ENCODE measurements around the gene USP5.

USP5 gene

GRCh38 chr12:6826734-6827436 is 25.1 kb upstream of the USP5 start:
- DNase-seq = no peak

GRCh38 chr12:6827437-6827911 is 24.5 kb upstream of the USP5 start:
- peak in 2 of 4 experiments; percentile 14 to 21 for DNase-seq

DNA sequence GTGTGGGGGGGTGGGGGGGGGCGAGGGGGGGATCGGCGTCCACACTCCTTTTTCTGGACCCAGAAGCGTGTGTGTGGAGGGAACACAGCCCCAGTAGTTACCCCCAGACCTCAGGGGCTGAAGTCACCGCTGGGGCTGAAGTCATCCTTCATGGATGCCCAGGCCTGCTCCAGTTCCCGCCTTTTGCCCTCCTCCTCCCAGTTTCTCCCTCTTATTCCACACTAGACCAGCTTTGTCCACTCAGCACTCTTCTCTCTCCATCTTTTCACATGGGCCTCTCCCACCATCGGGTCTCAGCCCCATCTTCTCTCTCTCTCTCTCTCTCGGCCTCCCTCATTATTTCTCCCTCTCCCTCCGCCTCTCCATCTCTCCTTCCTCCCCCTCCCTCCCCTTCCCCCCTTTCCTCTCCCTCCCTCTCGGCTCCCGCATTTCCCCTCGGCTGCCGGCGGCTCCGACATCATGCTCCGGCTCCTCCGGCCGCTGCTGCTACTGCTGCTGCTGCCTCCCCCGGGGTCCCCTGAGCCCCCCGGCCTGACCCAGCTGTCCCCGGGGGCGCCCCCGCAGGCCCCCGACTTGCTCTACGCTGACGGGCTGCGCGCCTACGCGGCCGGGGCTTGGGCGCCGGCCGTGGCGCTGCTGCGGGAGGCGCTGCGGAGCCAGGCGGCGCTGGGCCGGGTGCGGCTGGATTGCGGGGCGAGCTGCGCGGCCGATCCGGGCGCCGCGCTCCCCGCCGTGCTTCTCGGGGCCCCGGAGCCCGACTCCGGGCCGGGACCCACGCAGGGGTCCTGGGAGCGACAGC is 23.8 kb upstream of the USP5 start, which contains the start of gene P3H3:
Gene P3H3, plus strand, starts transcription at position 426 of the 799 bp plus-strand sequence. Its CDS starts 34 bp downstream, at position 460.
- peak in 1 of 4 experiments; percentile 51 for DNase-seq

GRCh38 chr12:6828781-6829535 is 23.0 kb upstream of the USP5 start:
- DNase-seq = peak in 1 of 4 experiments; percentile 51

DNA sequence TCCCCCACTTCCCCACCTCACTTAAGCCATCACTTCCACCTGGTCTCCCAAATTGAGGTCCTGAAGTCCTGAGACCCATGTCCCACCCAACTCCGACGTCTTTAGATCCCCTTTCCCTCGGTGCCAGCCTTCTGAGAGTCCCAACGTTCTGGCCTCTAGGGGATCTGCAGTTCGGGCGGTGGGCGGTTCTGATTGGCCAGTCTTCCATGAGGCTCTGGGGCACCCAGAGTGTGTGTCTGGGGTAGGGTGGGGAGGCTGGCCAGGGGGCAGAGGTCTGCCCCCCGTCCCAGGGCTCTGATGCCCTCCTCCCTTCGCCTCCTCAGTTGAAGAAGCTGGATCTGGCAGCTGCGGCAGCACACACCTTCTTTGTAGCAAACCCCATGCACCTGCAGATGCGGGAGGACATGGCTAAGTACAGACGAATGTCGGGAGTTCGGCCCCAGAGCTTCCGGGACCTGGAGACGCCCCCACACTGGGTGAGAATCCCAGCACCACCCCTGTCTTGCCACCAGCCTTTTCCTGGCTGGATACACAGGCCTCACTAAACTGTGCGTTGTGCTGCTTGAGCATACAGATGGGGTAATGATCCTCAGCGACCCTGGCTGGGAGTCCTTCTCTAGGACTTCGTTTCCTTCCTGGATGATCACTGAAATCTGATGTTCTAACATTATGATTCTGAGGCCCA is 22.3 kb upstream of the USP5 start:
- DNase-seq = no peak

DNA sequence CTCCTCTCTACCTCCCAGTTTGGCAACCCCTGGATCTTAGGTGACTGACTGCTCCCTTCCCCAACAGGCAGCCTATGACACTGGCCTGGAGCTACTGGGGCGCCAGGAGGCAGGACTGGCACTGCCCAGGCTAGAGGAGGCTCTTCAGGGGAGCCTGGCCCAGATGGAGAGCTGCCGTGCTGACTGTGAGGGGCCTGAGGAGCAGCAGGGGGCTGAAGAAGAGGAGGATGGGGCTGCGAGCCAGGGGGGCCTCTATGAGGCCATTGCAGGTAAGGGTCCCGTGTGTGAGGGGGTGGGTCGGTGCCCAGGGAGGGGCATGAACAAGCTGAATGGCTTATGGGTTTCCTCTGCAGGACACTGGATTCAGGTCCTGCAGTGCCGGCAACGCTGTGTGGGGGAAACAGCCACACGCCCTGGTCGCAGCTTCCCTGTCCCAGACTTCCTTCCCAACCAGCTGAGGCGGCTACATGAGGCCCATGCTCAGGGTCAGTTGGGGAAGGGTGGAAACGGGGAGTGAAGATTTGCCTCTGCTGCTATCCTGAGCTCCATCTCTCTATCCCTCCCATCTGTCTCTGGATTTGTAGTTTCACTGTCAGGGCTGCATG is 21.6 kb upstream of the USP5 start:
- no peak for DNase-seq

DNA sequence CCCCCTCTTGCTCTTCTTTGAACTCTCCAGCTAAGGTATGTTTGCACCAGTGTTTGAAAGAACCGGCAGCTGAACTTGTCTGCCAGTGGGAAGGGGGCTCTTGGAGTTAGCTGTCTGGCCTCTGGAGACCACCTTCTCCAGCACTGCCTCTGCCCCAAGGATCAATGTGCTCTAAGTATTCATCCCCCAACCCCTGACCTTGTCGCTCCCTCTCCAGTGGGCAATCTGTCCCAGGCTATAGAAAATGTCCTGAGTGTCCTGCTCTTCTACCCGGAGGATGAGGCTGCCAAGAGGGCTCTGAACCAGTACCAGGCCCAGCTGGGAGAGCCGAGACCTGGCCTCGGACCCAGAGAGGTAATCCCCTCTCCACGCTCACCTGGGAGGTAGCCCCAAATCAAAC is 21.0 kb upstream of the USP5 start:
- no peak for DNase-seq

DNA sequence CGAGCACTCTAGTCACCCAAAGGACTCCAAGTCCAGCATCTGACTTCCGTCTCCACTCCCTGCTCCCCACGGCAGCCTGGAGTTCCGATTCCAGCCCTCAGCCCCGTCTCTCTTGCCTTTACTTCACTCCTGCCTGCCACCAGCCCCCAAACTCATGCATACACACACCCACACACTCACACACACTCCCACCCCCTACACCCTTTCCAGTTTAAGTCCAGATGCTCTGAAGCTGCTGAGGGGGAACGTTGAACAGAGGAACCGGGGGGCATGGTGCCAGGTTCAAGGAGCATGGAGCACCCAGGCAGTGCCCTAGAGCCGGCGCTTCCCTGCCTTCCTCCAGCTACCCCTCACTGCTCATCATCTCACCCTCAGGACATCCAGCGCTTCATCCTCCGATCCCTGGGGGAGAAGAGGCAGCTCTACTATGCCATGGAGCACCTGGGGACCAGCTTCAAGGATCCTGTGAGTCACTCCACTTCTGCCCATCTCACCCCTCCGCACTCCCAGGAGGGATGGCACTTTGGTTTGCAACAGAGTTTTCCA is 20.4 kb upstream of the USP5 start:
- DNase-seq = no peak

DNA sequence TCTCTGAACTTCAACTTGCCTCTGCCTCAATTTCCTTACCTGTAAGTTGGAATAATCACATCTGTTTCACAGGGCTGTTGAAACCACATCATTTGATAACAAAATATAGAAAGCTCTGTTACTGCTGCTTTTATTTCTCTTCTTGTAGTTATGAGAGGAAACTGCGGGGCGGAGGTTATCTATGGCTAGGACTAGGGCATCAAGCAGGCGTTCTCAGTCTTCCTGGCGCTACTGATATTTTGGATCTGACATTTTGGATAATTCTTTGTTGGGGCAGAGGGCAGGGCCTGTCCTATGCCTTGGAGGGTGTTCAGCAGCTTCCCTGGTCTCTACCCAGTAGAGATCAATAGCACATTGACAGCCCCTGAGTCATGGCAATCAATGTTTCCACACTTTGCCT is 19.8 kb upstream of the USP5 start:
- DNase-seq = no peak

GRCh38 chr12:6833189-6833890 is 18.6 kb upstream of the USP5 start:
- DNase-seq = no peak

GRCh38 chr12:6834254-6834653 is 17.7 kb upstream of the USP5 start:
- DNase-seq = no peak

GRCh38 chr12:6834873-6835272 is 17.1 kb upstream of the USP5 start:
- no peak for DNase-seq

GRCh38 chr12:6836851-6837250 is 15.1 kb upstream of the USP5 start:
- no peak for DNase-seq

GRCh38 chr12:6837370-6838060 is 14.4 kb upstream of the USP5 start:
- no peak for DNase-seq

DNA sequence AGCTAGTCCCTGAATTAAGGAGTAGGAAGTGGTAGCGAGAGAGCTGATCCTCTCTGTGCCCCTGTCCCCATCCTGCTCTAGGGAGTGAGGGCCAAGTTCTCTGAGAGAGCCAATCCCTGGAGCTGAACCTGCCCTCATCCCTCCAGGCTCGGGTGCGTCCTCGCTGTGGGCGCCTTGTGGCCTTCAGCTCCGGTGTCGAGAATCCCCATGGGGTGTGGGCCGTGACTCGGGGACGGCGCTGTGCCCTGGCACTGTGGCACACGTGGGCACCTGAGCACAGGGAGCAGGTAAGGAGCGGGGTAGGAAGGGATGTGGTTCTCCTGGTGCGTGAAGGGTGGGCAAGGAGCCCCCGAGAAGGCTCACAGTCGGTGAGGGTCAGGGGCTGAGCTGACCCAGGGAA is 13.1 kb upstream of the USP5 start:
- DNase-seq = no peak

- DNase-seq = no peak
Observed at GRCh38 chr12:6839482-6840201, 12.3 kb upstream of the USP5 start.

DNA sequence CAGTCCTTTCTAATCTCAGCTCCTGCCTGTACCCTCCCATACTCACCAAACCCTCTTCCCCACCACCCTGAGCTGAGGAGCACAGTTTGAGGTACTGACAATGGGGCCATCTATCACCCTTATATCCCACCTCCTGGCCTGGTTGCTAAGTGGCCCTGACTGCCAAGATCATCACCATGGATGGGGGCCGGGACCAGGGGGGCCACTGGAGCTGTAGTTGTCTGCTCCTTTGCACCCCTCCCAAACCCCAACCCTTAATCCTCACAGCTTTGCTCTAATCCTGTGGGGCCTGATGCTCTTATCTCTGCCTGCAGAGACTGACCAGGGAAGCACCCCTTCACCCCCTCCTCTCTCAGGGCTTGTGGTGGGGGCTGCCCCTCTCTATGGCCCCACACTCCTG is 11.6 kb upstream of the USP5 start:
- DNase-seq = no peak

- DNase-seq = no peak
Observed at GRCh38 chr12:6840761-6841515, 11.0 kb upstream of the USP5 start, which contains the start of gene GNB3. Gene GNB3 (plus strand): TSS chr12:6840925. CDS start chr12:6841288, 363 bp downstream.

- no peak for DNase-seq
Observed at GRCh38 chr12:6842075-6842474, 9.9 kb upstream of the USP5 start.

Measured in activated naive CD4-positive, alpha-beta T cell (primary cell).